Measurements from ENCODE around the gene TPPP3. TPM values are rescaled to one million over a fixed set of nuclear protein-coding genes. Genes with fewer than 3 reads are reported as not detected.
A peak's percentile ranks its signal among the peaks of the same experiment; 100 is the strongest.

Gene TPPP3
- total and polyA plus RNA-seq, 9 of the 15 experiments (the other 6 are each of a cell fraction or from before 2014, with no cell fraction given) = 0.13 to 0.50 (median 0.36) TPM; not detected in 2

DNA sequence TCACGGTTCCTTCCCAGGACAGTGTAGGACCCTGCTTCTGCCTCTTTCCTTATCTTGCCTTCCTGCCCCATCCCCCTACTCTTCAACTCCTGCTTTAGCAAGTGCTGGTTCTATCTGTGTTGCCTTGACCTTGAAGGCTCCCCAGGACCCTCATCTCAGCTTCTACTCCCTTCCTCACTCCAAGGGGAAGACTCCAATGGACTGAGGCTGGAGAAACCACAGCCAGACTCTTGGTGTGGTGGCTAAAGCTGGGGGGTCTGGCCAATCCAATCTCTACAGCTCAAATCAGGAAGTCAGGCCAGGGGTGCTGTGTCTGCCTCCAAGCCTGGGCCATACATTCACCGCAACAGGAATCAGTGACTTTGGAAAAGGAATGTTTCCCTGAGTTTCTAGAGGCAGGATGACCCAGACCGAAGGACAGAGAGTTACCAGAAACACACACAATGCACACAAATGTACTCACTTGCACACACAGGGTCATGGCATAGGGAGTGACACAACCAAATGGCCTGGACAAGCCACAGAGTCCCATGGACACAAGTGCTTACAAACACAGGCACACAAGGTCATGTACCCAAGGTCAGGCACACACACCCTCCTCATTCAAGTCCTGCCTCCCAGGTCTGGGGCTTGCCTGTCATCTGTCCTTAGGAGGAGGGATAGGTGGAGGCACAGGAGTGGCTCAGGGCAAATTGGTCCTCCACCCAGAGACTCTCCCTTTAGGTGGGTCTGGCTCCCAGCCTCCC, 35.9 kb upstream of the TPPP3 start:
- 0 out of 2 replicates have a peak, but pooled peaks have one; percentile 48 for TF ChIP-seq ESRRA (IDR thresholded peaks at IDR 0.05; ENCODE audit: borderline replicate concordance, low read depth)
- TF ChIP-seq CXXC5 (CRISPR knock-in tag; IDR thresholded peaks at IDR 0.05) = no peak
- no peak for TF ChIP-seq RBM14 (IDR thresholded peaks at IDR 0.05; ENCODE audit: borderline replicate concordance, insufficient read depth, low read depth, low read length)
- TF ChIP-seq E2F1 (CRISPR knock-in tag; IDR thresholded peaks at IDR 0.05) = no peak
- POLR2A ChIA-PET = interaction anchor here (0.8 to 3.0 kb wide), 3 partner anchors 11 to 41 kb away, joined by 3 to 12 read pairs (median 4); no protein-coding TSS in a partner anchor
- Histone ChIP-seq H3K27me3 (ENCODE audit: control insufficient read depth in 2 of 2, insufficient read depth in 2 of 2, low read length in 2 of 2) (peaks cover 0 to 11% of the 10 kb centered on the region in 2 experiments; a peak in 1 of 5 replicates), H3K79me2 (ENCODE audit: control insufficient read depth, insufficient read depth, low read length) (no peaks in the 10 kb centered on the region), H3K4me2 (ENCODE audit: insufficient read depth, low read length) (no peak overlapping the region), H3K27ac (ENCODE audit: extremely low read depth, low read depth, low read length) (no peak overlapping the region), H2AFZ (ENCODE audit: low read depth, low read length) (no peak overlapping the region), H3K4me3 (no peak overlapping the region), H3K9me1 (ENCODE audit: control insufficient read depth, insufficient read depth, low read length) (peaks cover 3% of the 10 kb centered on the region), H3K4me1 (replicated peaks in 1 of 2; ENCODE audit: control insufficient read depth in 2 of 2, insufficient read depth in 2 of 2, low read length in 2 of 2) (peaks cover 6 to 25% of the 10 kb centered on the region in 2 experiments; a peak in 4 of 5 replicates), H3K9ac (ENCODE audit: insufficient read depth in 1 of 2, low read depth in 2 of 2, low read length in 2 of 2) (peak overlapping the region in 1 of 2 experiments; percentile 65; a peak in 1 of 4 replicates), H3K9me3 (replicated peaks; ENCODE audit: control insufficient read depth, insufficient read depth, low read depth, low read length) (no peaks in the 10 kb centered on the region), H4K20me1 (replicated peaks; ENCODE audit: control insufficient read depth, insufficient read depth, low read length) (peaks cover 13% of the 10 kb centered on the region; the same call in 1 of the 2 replicates), H3K36me3 (ENCODE audit: control insufficient read depth, insufficient read depth, low read length) (no peaks in the 10 kb centered on the region)
- FAIRE-seq (peak; percentile 26), DNase-seq (ENCODE audit: extremely low read depth in 1 of 4, low spot score in 3 of 4) (no peak), ATAC-seq (no peak)
- 42% methylated on average over 3 of the region's 3 CpGs for WGBS (ENCODE audit: insufficient coverage, low coverage, missing lambda C conversion rate)
- in situ Hi-C loops (cut with MboI) (no loop called here), intact Hi-C loops (cut with micrococcal nuclease) (loop anchor here (2.0 to 10.0 kb wide), 3 partner anchors 18 to 86 kb away; no protein-coding TSS in a partner anchor)
- BruUV-seq (replicated peaks) = no TSS peak
- CTCF ChIA-PET (ENCODE audit: low intra/inter-chr PET ratio) = interaction anchor here (0.8 kb wide), 1 partner anchor 37 kb away, joined by 4 read pairs; no protein-coding TSS in a partner anchor

All from K562 (cell line).